DOHH2 (cell line): ENCODE results near the gene UNC50.

Source experiments
- H3F3A ChIP-seq: fragments of 200-600 bp; sonication (generic), shearing (Covaris generic); 2 replicates; pipeline ENCODE4 v1.6.0; 2016; ENCODE audit warnings: antibody characterized with exemption, mild to moderate bottlenecking; ENCODE audit not compliant: control insufficient read depth, insufficient read depth
- H3K27ac ChIP-seq: fragments of 200-600 bp; sonication (generic); 2 replicates; pipeline ENCODE4 v1.5.1; 2014; ENCODE audit warnings: low read depth, mild to moderate bottlenecking, low read length, moderate library complexity
- H3K27me3 ChIP-seq: fragments of 200-600 bp; sonication (generic); 2 replicates; pipeline ENCODE4 v1.6.1; 2014; ENCODE audit warnings: mild to moderate bottlenecking, low read length, mixed read lengths; ENCODE audit not compliant: control insufficient read depth
- H3K36me3 ChIP-seq: fragments of 200-600 bp; sonication (generic); 2 replicates; pipeline ENCODE4 v1.6.1; 2014; ENCODE audit warnings: mild to moderate bottlenecking, low read length, moderate library complexity, mixed read lengths; ENCODE audit not compliant: control insufficient read depth
- H3K4me1 ChIP-seq: fragments of 200-600 bp; sonication (generic); 2 replicates; pipeline ENCODE4 v1.6.1; 2014; ENCODE audit warnings: mild to moderate bottlenecking, low read length, mixed read lengths; ENCODE audit not compliant: control insufficient read depth
- H3K4me2 ChIP-seq: fragments of 200-600 bp; sonication (generic); 2 replicates; pipeline ENCODE4 v1.6.0; 2014; ENCODE audit warnings: mild to moderate bottlenecking, low read length, moderate library complexity
- H3K4me3 ChIP-seq: fragments of 200-600 bp; sonication (generic); 2 replicates; pipeline ENCODE4 v1.5.1; 2014; ENCODE audit warnings: mild to moderate bottlenecking, low read length, mixed read lengths
- H3K79me2 ChIP-seq: fragments of 200-600 bp; sonication (generic); 2 replicates; pipeline ENCODE4 v1.6.1; 2014; ENCODE audit warnings: mild to moderate bottlenecking, low read length, mixed read lengths; ENCODE audit not compliant: control insufficient read depth
- H3K9me2 ChIP-seq: fragments of 200-600 bp; sonication (generic); replicated peaks from 2 replicates; pipeline ENCODE4 v1.6.1; 2014; ENCODE audit warnings: mild to moderate bottlenecking, low read length, mixed read lengths; ENCODE audit not compliant: control insufficient read depth
- H3K9me3 ChIP-seq: fragments of 200-600 bp; sonication (generic); 2 replicates; pipeline ENCODE4 v1.6.1; 2014; ENCODE audit warnings: antibody characterized with exemption, low read length, mixed read lengths; ENCODE audit not compliant: control insufficient read depth, insufficient read depth
- H4K20me1 ChIP-seq: fragments of 200-600 bp; sonication (generic); 2 replicates; pipeline ENCODE4 v1.6.0; 2014; ENCODE audit warnings: low read depth, mild to moderate bottlenecking, antibody characterized with exemption, low read length, moderate library complexity; ENCODE audit not compliant: control insufficient read depth, insufficient read depth
- CTCF ChIP-seq: fragments of 200-600 bp; sonication (generic); IDR thresholded peaks from one replicate; pipeline ENCODE4 v1.5.1; 2014; ENCODE audit warnings: antibody characterized with exemption, mild to moderate bottlenecking, low read depth, low read length; ENCODE audit not compliant: poor library complexity, severe bottlenecking
- EZH2phosphoT487 ChIP-seq: fragments of 200-600 bp; sonication (generic); IDR thresholded peaks from 2 replicates; pipeline ENCODE4 v1.6.1; 2017; ENCODE audit warnings: borderline replicate concordance, mild to moderate bottlenecking, antibody characterized with exemption, low read length, moderate library complexity, mixed read lengths

UNC50 gene

GRCh38 chr2:98563394-98563793, 45.0 kb upstream of the UNC50 start:
- TF ChIP-seq EZH2phosphoT487 (no peak), CTCF (no peak)
- H3K27ac ChIP-seq = no peak overlapping the region
- H3K4me3 ChIP-seq = no peak overlapping the region
- H3K27me3 ChIP-seq = no peaks in the 10 kb centered on the region
- no peaks in the 10 kb centered on the region for H3F3A ChIP-seq
- no peaks in the 10 kb centered on the region for H4K20me1 ChIP-seq
- H3K4me1 ChIP-seq = peaks cover 6% of the 10 kb centered on the region
- no peak overlapping the region for H3K4me2 ChIP-seq
- H3K9me2 ChIP-seq = no peaks in the 10 kb centered on the region
- no peaks in the 10 kb centered on the region for H3K79me2 ChIP-seq
- H3K9me3 ChIP-seq = no peaks in the 10 kb centered on the region
- H3K36me3 ChIP-seq = no peaks in the 10 kb centered on the region

GRCh38 chr2:98564541-98565132, 43.8 kb upstream of the UNC50 start:
- H3K36me3 ChIP-seq = peaks cover 3% of the 10 kb centered on the region; the same call in 1 of the 2 replicates
- no peak overlapping the region for H3K27ac ChIP-seq
- no peak overlapping the region for H3K4me3 ChIP-seq
- no peaks in the 10 kb centered on the region for H3F3A ChIP-seq
- TF ChIP-seq EZH2phosphoT487 (no peak), CTCF (no peak)
- no peaks in the 10 kb centered on the region for H4K20me1 ChIP-seq
- no peak overlapping the region for H3K4me2 ChIP-seq
- H3K4me1 ChIP-seq = peaks cover 1% of the 10 kb centered on the region
- no peaks in the 10 kb centered on the region for H3K9me3 ChIP-seq
- H3K9me2 ChIP-seq = no peaks in the 10 kb centered on the region
- H3K27me3 ChIP-seq = no peaks in the 10 kb centered on the region
- H3K79me2 ChIP-seq = no peaks in the 10 kb centered on the region

GRCh38 chr2:98565286-98565860, 43.0 kb upstream of the UNC50 start:
- no peaks in the 10 kb centered on the region for H3K79me2 ChIP-seq
- H3K27me3 ChIP-seq = no peaks in the 10 kb centered on the region
- no peaks in the 10 kb centered on the region for H3K4me1 ChIP-seq
- H3K9me3 ChIP-seq = no peaks in the 10 kb centered on the region
- TF ChIP-seq EZH2phosphoT487 (no peak), CTCF (no peak)
- no peak overlapping the region for H3K4me3 ChIP-seq
- H3K9me2 ChIP-seq = no peaks in the 10 kb centered on the region
- no peak overlapping the region for H3K4me2 ChIP-seq
- no peaks in the 10 kb centered on the region for H4K20me1 ChIP-seq
- peaks cover 3% of the 10 kb centered on the region; the same call in 1 of the 2 replicates for H3K36me3 ChIP-seq
- H3F3A ChIP-seq = no peaks in the 10 kb centered on the region
- H3K27ac ChIP-seq = no peak overlapping the region
